HG03103 (cell line): Measurements from ENCODE around the gene KMT2D.

Experiments
- ATAC-seq: cut with Tn5 transposase; IDR thresholded peaks from one replicate; pipeline ENCODE4 v1.9.1; 2021; ENCODE audit warnings: low read depth; ENCODE audit not compliant: unreplicated experiment

KMT2D gene

GRCh38 chr12:49022558-49023178, 37.9 kb downstream of the KMT2D start:
- ATAC-seq = no peak

DNA sequence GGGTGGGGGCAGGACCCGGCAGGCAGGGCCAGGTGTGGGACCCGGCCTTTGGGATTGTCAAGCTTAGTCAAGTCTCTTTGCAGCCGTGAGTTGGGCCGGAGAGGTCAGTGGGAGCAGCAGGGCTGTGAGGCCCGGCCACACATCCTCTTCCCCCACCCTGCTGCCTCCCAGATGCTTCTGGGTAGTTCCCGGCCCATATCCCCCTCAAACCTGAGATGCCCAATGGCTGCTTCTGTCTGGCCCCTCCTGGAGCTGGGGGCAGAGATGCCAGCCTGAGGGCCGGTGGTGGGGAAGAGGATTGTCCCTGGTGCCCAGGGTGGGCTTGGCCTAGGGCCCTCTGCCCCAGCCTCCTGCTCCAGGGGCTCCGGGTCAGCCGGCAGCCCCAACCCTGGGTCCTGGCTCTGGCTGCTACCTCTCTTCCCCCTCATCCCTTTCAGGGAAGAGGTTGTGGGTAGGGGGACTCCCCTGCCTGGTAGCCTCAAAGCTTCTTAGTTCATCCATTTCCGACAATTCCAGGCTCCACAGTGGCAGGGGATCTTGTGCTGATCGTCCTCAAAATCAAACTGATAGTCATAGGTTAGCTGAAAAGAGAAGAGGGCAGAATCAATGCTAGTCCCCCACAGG, 39.2 kb downstream of the KMT2D start:
- no peak for ATAC-seq

DNA sequence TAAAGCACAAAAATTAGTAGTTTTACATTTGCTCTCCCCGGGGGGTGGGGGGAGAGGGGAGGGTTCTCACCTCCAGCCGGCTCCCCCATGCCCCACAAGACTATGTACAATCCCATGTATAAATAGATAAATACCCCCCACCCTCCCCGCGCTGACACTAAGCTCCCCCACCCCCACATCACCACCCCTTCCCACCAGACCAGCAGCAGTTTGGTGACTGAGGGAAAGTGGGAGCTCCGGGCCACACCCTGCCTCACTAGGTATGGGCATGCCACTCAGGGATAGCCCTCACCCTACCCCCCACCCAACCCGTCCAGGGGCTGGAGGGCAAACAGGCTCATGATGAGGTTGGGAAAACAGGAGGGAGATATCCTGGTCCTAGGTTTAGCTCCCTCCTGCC, 40.2 kb downstream of the KMT2D start:
- ATAC-seq = no peak

DNA sequence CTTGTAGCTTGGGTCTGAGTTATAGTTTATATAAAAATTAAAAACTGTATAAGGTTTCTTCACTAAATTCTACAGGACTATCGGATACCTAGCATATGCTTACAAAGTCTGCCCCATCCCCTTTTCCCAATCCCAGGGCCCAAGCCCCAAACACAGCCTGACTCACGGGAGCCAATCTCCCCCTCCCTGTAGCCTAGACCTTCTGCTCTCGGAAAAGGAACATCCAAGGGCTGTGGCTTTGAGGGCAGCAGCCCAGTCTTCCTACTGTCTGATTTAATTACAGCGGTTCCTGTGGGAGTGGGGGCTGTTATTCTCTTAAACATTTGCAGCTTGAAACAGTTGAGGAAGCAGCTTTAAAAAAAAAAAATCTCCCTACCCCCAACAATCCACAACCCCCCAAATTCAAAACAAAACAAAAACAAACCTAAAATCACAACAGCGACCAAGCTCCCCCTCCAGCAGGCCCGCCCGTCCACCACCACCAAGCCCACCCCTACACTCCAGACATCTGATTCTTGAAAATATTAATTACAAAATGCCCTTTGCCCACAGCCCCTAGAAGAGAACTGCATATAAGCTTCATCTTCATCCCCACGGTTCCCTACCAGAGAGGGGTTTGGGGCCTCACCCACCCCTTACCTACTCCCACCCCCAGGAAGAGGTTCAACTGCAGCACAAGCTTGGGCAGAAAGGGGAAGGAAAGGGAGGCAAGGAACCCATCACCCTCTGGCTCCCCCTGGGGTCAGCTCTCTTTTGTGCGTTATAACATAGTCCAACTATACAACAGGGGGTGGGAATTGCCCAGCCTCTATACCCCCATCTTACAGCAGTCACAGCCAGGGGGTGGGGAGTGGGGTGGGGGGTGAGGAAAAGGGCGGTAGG, 40.9 kb downstream of the KMT2D start:
- ATAC-seq = no peak

GRCh38 chr12:49019120-49019430, 41.5 kb downstream of the KMT2D start:
- ATAC-seq = peak; percentile 11

- peak; percentile 81 for ATAC-seq
These were observed 42.1 kb downstream of the KMT2D start, which contains the start of gene PRKAG1 for GRCh38 chr12:49018261-49019119. PRKAG1 (minus strand) TSS chr12:49018776; CDS start chr12:49018740, 36 bp downstream.

- no peak for ATAC-seq
These were observed 42.7 kb downstream of the KMT2D start for GRCh38 chr12:49017891-49018260.

GRCh38 chr12:49015196-49015595, 45.4 kb downstream of the KMT2D start:
- no peak for ATAC-seq

DNA sequence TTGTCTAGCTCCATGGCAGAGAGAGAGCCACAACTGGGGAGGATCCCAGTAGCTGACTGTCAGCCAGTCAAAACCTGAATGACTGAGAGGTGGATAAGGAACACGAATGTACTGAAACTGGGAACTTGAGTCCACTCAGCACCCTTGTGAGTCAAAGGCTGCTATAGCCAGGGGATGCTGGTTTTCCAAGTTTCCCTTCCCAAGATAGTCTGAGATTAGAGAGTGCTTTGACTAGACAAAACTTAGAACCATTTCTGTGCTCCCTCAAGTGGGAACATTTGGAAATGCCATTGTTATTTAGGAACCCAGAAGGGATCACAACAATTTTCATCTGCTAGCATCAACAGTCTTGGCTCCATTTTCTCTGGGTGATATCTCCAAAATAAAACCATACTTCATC, 46.0 kb downstream of the KMT2D start:
- ATAC-seq = no peak

GRCh38 chr12:49013428-49013827, 47.2 kb downstream of the KMT2D start:
- ATAC-seq = no peak

DNA sequence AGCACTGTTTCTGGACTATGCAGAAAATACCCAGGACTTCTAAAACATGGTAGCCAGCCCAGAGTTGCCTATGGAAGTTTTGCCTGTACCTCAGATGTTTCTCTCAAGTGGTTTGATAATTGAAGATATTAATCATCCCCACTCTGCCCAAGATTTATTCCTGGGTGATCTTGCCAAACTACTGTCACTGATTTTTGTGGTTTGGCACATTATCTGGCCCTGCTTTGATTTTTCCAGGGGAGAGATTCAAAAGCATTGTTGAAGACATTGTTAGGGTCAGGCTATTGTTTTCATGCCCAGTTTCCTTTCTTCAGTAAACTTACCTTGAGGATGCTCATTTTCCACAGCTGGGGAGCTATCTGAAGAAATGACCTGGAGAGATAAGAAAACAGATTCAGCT, 47.9 kb downstream of the KMT2D start:
- no peak for ATAC-seq
